OCI-LY3 (cell line): ENCODE measurements around the gene GJE1.
"Not testable (repeated sequence)": the region's sequence is repeated elsewhere in the genome, so short reads cannot be mapped to it uniquely, and the experiment has no call there.

Experiments
- H2AFZ ChIP-seq: fragments of 200-600, 300-600 bp; shearing (Covaris generic); 2 replicates; pipeline ENCODE4 v1.6.0; 2014; ENCODE audit warnings: antibody characterized with exemption, low read depth, low read length
- H3K27ac ChIP-seq: fragments of 200-600, 300-600 bp; sonication (generic); 2 replicates; pipeline ENCODE4 v1.5.1; 2014; ENCODE audit warnings: mild to moderate bottlenecking, low read length, moderate library complexity, mixed read lengths
- H3K27me3 ChIP-seq: fragments of 200-600, 300-600 bp; sonication (generic); 2 replicates; pipeline ENCODE4 v1.6.1; 2014; ENCODE audit warnings: low read depth, low read length, mixed read lengths
- H3K36me3 ChIP-seq: fragments of 200-600, 300-600 bp; sonication (generic); replicated peaks from 2 replicates; pipeline ENCODE3; 2014; ENCODE audit warnings: low read depth, low read length, mixed read lengths
- H3K4me1 ChIP-seq: fragments of 300-600, 200-600 bp; sonication (generic); 2 replicates; pipeline ENCODE4 v1.6.1; 2014; ENCODE audit warnings: low read length, mixed read lengths
- H3K4me2 ChIP-seq: fragments of 200-600, 300-600 bp; sonication (generic); 2 replicates; pipeline ENCODE4 v1.6.1; 2014; ENCODE audit warnings: low read length, mixed read lengths
- H3K4me3 ChIP-seq: fragments of 300-600, 200-600 bp; sonication (generic); 2 replicates; pipeline ENCODE4 v1.5.1; 2014; ENCODE audit warnings: antibody characterized with exemption, mild to moderate bottlenecking, low read length, moderate library complexity
- H3K79me2 ChIP-seq: fragments of 300-600, 200-600 bp; shearing (Covaris generic); 2 replicates; pipeline ENCODE4 v1.6.1; 2014; ENCODE audit warnings: mild to moderate bottlenecking, low read length, mixed read lengths
- H3K9ac ChIP-seq: fragments of 300-600, 200-600 bp; shearing (Covaris generic); 2 replicates; pipeline ENCODE4 v1.6.0; 2014; ENCODE audit warnings: mild to moderate bottlenecking, low read length, moderate library complexity
- H3K9me3 ChIP-seq: fragments of 200-600, 300-600 bp; shearing (Covaris generic); 2 replicates; pipeline ENCODE4 v1.6.1; 2014; ENCODE audit warnings: low read length, mixed read lengths; ENCODE audit not compliant: insufficient read depth
- H4K20me1 ChIP-seq: fragments of 200-600, 300-600 bp; sonication (generic); 2 replicates; pipeline ENCODE4 v1.6.1; 2016; ENCODE audit warnings: low read length, mixed read lengths; ENCODE audit not compliant: insufficient read depth
- CTCF ChIP-seq: fragments of 200-600, 300-600 bp; sonication (generic); IDR thresholded peaks from 2 replicates; pipeline ENCODE4 v1.5.1; 2014; ENCODE audit warnings: antibody characterized with exemption, low read length, low read depth
- EZH2phosphoT487 ChIP-seq: fragments of 200-600 bp; shearing (Covaris generic); IDR thresholded peaks from 2 replicates; pipeline ENCODE4 v1.6.1; 2018; ENCODE audit warnings: antibody characterized with exemption, mixed run types, low read depth

The GJE1 gene

DNA sequence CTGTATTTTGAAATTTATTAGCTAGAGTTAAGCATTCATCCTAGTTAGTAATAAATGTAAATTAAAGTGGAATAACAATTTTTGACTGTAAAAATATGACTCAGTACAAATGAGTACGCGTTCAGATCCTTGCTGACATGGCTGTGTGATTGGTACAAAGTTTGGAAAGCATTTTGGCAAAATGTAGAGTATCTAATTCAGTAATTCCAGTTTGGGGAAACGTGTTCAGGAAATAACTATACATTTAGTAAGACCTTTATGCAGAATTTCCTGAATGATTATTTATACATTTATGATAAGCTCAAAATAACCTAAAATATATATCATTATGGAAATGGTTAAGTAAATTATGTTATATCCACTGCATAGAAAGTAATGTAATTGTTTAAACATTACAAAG is 22.4 kb downstream of the GJE1 start:
- Histone ChIP-seq H3K9me3 (no peaks in the 10 kb centered on the region), H3K4me3 (no peak overlapping the region), H3K27ac (no peak overlapping the region), H3K27me3 (no peaks in the 10 kb centered on the region), H3K4me1 (peaks cover 9% of the 10 kb centered on the region), H3K36me3 (no peaks in the 10 kb centered on the region), H4K20me1 (0 out of 2 replicates have a peak, but pooled peaks cover 16% of the 10 kb centered on the region), H3K4me2 (no peak overlapping the region), H3K9ac (no peak overlapping the region), H2AFZ (no peak overlapping the region), H3K79me2 (peaks cover 58% of the 10 kb centered on the region)
- TF ChIP-seq EZH2phosphoT487 (no peak), CTCF (no peak)

DNA sequence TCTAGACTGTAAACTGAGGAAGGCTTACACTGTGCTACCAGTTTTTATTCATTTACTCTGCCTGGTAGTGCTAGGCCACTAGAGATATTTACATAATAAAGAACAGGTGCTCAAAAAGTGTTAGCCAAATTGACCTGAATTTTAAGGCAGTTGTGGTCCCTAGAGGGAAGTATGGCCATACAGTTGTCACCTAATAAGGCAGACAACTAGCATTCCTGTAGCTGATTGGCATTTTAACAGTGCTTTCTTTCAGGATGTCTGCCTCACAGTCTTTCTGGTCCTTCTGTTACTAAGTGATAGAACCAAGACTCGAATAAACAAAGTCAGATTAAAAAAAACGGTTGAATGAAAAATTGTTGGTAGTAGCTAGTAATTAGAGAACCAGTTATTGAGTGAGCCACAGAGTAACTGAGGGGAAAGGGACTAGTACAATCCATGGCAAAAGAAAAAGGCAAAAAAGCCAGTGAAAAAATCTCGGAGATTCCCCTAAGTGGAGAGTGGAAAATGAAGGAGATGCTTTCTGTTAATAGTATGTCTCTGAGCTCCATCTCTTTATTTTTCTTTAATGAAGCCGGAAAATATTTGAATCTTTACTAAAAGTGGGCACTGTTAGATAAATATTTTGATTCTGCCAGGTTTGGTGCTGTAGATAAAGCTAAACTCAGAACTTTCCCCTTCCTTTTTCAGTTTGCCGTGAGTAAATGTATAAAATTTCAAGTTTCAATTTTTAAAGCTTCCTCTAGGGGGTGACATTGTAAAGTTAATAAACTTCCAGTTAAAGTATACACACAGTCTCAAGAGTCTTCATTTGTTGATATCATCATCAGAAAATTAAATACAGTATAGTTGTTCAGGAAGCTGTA is 23.4 kb downstream of the GJE1 start:
- peaks cover 21% of the 10 kb centered on the region; the same call in 1 of the 2 replicates for H4K20me1 ChIP-seq
- peaks cover 9% of the 10 kb centered on the region for H3K4me1 ChIP-seq
- peaks cover 57% of the 10 kb centered on the region for H3K79me2 ChIP-seq
- no peak overlapping the region for H2AFZ ChIP-seq
- no peak overlapping the region for H3K27ac ChIP-seq
- no peaks in the 10 kb centered on the region for H3K9me3 ChIP-seq
- no peaks in the 10 kb centered on the region for H3K27me3 ChIP-seq
- peak overlapping the region; percentile 59 for H3K4me2 ChIP-seq
- no peak overlapping the region for H3K9ac ChIP-seq
- H3K4me3 ChIP-seq: peak overlapping the region; percentile 53
- H3K36me3 ChIP-seq: no peaks in the 10 kb centered on the region
- TF ChIP-seq CTCF: peak; percentile 43
- no peak for TF ChIP-seq EZH2phosphoT487

GRCh38 chr6:142156758-142157068 is 24.0 kb downstream of the GJE1 start:
- not testable (repeated sequence) for H3K27ac ChIP-seq, H3K9me3 ChIP-seq, H3K4me2 ChIP-seq, H3K27me3 ChIP-seq, H3K36me3 ChIP-seq, H2AFZ ChIP-seq, H3K4me1 ChIP-seq, H3K4me3 ChIP-seq, H3K9ac ChIP-seq
- Histone ChIP-seq H3K79me2 (peaks cover 54% of the 10 kb centered on the region), H4K20me1 (peaks cover 21% of the 10 kb centered on the region; the same call in 1 of the 2 replicates)

DNA sequence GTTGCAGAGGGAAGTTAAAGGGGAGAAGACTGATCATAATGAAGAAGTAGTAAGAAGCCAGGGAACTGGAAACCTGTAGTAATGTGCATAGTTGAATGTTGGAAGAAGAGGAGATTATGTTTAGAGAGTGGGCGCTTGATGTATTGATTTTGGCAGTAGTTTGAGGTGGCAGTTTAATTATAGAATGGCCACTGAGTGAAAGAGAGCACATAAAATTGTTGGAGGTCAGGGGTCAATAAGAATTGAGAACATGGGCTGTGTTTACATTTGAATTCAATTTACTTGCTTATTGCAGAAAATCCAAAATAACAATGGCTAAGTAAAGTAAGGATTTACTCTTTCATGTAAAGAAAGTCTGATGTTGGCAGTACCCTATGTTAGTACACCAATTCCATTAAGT is 30.1 kb downstream of the GJE1 start:
- Histone ChIP-seq H3K4me3 (no peak overlapping the region), H2AFZ (no peak overlapping the region), H3K27ac (no peak overlapping the region), H3K27me3 (no peaks in the 10 kb centered on the region), H3K4me2 (no peak overlapping the region), H3K9me3 (no peaks in the 10 kb centered on the region), H4K20me1 (peaks cover 16% of the 10 kb centered on the region), H3K4me1 (no peaks in the 10 kb centered on the region), H3K9ac (no peak overlapping the region), H3K79me2 (peaks cover 52% of the 10 kb centered on the region), H3K36me3 (no peaks in the 10 kb centered on the region)
- no peak for TF ChIP-seq EZH2phosphoT487

DNA sequence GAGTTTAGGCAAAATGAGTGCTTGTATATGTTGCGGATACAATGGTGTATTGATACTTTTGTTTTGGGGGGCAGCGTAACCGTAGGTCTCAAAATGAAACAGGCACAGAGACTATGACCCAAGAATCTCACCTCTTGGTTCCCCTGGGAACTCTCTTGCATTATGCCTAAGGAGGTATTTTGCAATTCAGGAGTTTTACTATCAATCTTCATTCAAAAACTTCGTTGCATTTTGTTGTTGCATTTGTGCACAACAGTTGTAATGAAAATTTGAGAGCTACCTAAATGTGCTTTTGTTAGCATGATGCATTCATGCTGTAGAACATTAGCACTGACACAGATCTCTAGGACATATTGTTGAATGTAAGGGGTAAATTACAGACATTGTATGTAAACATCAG is 32.5 kb downstream of the GJE1 start:
- Histone ChIP-seq H4K20me1 (peaks cover 11% of the 10 kb centered on the region), H3K9me3 (no peaks in the 10 kb centered on the region), H2AFZ (no peak overlapping the region), H3K79me2 (peaks cover 42% of the 10 kb centered on the region), H3K4me3 (no peak overlapping the region), H3K36me3 (no peaks in the 10 kb centered on the region), H3K9ac (no peak overlapping the region), H3K27me3 (no peaks in the 10 kb centered on the region), H3K4me2 (no peak overlapping the region), H3K27ac (no peak overlapping the region), H3K4me1 (no peaks in the 10 kb centered on the region)
- no peak for TF ChIP-seq CTCF
- no peak for TF ChIP-seq EZH2phosphoT487
